ENCODE measurements around the gene ETS1.

ETS1 gene

GRCh38 chr11:128431931-128432330 is 155.4 kb downstream of the ETS1 start:
- TF ChIP-seq CTCF (IDR thresholded peaks at IDR 0.05; ENCODE audit: low read depth, low read length) = no peak
- DNase-seq (ENCODE audit: extremely low read depth, low read depth) = no peak

GRCh38 chr11:128428935-128429334 is 158.4 kb downstream of the ETS1 start:
- no peak for DNase-seq (ENCODE audit: extremely low read depth, low read depth)
- TF ChIP-seq CTCF (IDR thresholded peaks at IDR 0.05; ENCODE audit: low read depth, low read length) = no peak

- TF ChIP-seq CTCF (IDR thresholded peaks at IDR 0.05; ENCODE audit: low read depth, low read length) = no peak
- DNase-seq (ENCODE audit: extremely low read depth, low read depth) = no peak
These were observed 162.5 kb downstream of the ETS1 start for GRCh38 chr11:128424851-128425285.

- DNase-seq (ENCODE audit: extremely low read depth, low read depth) = no peak
- no peak for TF ChIP-seq CTCF (IDR thresholded peaks at IDR 0.05; ENCODE audit: low read depth, low read length)
These were observed 163.1 kb downstream of the ETS1 start for GRCh38 chr11:128424271-128424711.

- DNase-seq (ENCODE audit: extremely low read depth, low read depth) = no peak
- no peak for TF ChIP-seq CTCF (IDR thresholded peaks at IDR 0.05; ENCODE audit: low read depth, low read length)
These were observed 164.6 kb downstream of the ETS1 start for GRCh38 chr11:128422576-128423370.

GRCh38 chr11:128421577-128422330 is 165.6 kb downstream of the ETS1 start:
- no peak for TF ChIP-seq CTCF (IDR thresholded peaks at IDR 0.05; ENCODE audit: low read depth, low read length)

GRCh38 chr11:128420951-128421350 is 166.4 kb downstream of the ETS1 start:
- TF ChIP-seq CTCF (IDR thresholded peaks at IDR 0.05; ENCODE audit: low read depth, low read length) = no peak
- peak; percentile 93 for DNase-seq (ENCODE audit: extremely low read depth, low read depth)

More at GRCh38 chr11:128421577-128422330, 165.6 kb downstream of the ETS1 start:
- DNase-seq (ENCODE audit: extremely low read depth, low read depth) = no peak
